C4-2B (cell line): Measurements from ENCODE around the gene CAMK2A.

Experiments used
- H3K27ac ChIP-seq: fragments of 450-650 bp; 2 replicates; pipeline ENCODE4 v1.5.1; 2017
- ZFX ChIP-seq: fragments of 450-650 bp; IDR thresholded peaks from 2 replicates; pipeline ENCODE4 v1.6.1; 2017
- TF ChIP-seq, protein P1 (sequence below): fragments of 450-650 bp; conservative IDR thresholded peaks from 2 replicates; pipeline ENCODE4 v1.5.1; 2017; ENCODE audit warnings: mild to moderate bottlenecking

The CAMK2A gene

DNA sequence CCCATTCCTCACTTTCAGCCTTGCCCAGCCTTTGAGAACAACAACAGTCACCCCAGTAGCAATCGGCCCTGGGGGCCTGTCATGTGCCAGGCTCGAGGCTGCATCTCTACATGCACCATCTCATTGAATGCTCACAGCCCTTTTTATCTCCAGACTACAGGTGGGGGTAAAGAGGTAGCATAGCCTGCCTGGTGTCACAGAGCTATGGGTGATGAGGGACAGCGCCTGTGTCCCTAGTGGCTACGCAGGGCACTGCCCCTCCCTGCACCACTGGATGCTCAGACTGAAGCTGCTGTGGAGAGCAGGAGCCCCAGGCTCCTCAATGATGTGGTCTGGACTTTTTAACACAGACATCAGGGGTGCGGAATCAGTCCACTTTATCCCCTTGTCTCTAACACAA, 2.8 kb downstream of the CAMK2A start:
- no peak overlapping the region for H3K27ac ChIP-seq

DNA sequence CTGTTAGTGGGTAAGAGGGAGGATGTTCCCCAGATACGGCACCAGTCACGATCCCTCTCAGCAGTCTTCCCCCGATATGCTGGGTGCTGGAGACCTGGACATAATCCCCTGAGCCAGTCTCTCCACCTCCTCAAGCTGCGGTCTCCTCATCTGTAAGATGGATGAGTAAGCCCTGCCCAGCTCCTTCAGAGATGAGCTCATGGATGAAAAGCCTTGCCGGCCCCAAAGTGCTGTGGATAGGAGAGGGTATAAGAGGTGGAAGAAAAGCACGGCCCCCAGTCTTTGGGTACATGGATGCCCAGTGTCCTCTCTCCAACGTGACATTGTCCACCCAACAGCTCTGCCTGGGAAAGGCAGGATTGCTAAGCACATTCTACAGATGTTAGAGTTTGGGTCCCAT, 4.5 kb downstream of the CAMK2A start:
- no peak for TF ChIP-seq ZFX
- no peak overlapping the region for H3K27ac ChIP-seq

More for the DNA sequence above, 2.8 kb downstream of the CAMK2A start:
- TF ChIP-seq, protein P1, sequence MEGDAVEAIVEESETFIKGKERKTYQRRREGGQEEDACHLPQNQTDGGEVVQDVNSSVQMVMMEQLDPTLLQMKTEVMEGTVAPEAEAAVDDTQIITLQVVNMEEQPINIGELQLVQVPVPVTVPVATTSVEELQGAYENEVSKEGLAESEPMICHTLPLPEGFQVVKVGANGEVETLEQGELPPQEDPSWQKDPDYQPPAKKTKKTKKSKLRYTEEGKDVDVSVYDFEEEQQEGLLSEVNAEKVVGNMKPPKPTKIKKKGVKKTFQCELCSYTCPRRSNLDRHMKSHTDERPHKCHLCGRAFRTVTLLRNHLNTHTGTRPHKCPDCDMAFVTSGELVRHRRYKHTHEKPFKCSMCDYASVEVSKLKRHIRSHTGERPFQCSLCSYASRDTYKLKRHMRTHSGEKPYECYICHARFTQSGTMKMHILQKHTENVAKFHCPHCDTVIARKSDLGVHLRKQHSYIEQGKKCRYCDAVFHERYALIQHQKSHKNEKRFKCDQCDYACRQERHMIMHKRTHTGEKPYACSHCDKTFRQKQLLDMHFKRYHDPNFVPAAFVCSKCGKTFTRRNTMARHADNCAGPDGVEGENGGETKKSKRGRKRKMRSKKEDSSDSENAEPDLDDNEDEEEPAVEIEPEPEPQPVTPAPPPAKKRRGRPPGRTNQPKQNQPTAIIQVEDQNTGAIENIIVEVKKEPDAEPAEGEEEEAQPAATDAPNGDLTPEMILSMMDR: no peak; the same call in 1 of the 2 replicates
- no peak for TF ChIP-seq ZFX

DNA sequence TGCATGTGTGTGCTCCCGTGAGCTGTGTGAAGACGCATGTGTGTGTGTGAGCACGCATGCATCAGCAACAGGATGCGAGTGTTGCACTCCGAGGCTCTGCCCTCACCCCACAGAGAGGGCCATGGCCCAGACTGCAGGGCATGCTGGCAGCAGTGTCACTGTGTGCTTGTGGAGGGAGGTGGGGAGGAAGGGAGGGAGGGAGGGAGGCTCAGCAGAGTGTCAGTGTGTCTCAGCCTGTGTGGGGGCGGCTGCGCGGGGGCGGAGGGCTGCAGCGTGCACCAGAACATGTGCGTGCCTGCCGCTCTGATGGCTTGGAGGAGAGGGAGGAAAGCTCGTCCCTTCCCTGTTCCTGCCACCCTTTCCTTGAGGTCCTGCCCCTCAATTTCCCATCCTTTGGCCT, 5.3 kb downstream of the CAMK2A start:
- no peak for TF ChIP-seq ZFX
- TF ChIP-seq, protein P1: no peak
- H3K27ac ChIP-seq: no peak overlapping the region

DNA sequence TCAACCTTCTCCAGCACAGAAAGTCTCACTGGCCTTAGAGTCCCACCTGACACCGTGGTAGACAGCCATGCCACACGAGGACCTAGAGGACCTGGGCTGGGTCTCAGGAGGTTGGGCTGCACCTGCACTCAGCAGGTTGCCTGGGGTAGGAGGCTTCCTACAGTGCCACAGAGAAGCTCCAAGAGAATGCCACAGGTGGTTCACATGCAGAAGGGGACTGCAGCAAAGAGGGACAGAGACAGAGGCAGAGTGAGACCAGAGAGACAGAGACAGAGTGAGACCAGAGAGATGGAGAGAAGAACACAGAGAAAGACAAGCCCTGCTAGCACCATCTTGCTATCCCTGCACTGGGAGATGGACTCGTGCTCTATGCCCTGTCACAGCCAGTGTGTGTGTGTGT, 5.7 kb downstream of the CAMK2A start:
- no peak overlapping the region for H3K27ac ChIP-seq
- TF ChIP-seq ZFX: no peak
- TF ChIP-seq, protein P1: no peak

DNA sequence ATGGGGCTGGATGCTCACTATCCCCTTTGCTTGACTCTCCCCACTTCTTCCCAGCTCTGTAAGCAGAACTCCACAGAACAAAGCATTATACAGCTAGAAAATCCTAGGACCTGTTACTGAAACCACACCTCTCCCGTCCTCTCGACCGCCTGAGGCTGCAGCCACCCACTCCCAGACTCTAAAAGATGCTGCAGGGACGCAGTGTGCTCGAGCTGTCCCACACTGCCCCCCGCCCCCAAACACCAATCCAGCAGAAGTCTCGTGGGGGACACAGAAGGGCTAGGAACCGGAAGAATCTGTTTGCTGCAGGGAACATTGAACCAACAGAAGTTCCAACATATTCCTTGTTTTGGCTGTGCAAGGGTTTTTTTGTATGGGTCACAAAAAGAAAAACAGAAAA, 7.6 kb downstream of the CAMK2A start:
- TF ChIP-seq, protein P1: no peak
- no peak for TF ChIP-seq ZFX
- H3K27ac ChIP-seq: no peak overlapping the region

DNA sequence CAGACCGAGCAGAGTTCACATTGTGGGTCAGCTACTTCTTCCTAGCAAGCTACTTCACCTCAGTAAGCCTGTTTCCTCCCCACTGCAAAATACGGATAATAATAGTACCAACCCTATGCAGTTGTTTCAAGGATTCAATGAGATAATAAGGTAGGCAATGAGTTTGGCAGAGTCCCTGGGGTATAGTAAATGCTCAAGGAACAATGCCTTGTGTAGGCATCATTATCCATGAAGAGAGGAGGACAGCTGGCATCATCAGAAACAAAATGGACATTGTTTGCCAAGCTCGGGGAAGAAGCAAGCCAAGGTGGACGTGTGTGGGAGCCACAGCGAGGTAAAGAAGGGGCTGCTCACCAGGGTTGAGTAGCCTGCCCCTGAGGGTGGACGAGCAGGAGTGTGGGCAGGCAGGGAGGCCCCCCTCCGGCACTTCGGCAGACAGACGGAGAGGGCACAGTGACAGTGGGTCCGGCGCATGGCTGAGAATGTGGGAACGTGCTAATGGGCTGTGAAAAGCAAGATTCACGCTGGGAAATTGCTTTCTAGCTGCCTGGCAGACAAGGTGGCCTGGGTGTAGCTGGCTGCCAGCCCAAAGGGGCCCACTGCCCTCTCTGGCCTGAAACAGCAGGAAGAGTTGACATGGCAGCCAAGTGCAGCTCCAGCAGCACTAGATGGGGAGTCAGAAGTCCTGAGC, 10.1 kb downstream of the CAMK2A start:
- H3K27ac ChIP-seq: no peak overlapping the region
- no peak for TF ChIP-seq ZFX

DNA sequence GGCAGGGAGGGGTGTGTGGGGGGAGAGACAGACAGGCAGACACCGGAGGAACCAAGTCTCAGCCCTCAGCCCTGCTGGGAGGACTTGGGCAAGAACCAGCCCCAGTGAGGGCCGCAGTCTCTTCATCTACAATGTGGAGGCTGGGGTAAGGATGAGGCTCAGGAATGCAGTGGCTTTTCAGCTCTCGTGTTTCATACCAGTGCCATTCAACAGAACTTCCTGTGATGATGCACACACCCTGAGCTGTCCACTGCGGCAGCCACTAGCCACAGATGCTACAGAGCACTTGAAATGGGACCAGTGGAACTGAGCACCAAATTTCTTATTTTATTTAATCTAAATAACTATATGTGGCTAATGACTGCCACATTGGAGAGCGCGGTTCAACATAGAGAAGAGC, 10.7 kb downstream of the CAMK2A start:
- H3K27ac ChIP-seq: no peak overlapping the region
- TF ChIP-seq ZFX: no peak
- TF ChIP-seq, protein P1: no peak

DNA sequence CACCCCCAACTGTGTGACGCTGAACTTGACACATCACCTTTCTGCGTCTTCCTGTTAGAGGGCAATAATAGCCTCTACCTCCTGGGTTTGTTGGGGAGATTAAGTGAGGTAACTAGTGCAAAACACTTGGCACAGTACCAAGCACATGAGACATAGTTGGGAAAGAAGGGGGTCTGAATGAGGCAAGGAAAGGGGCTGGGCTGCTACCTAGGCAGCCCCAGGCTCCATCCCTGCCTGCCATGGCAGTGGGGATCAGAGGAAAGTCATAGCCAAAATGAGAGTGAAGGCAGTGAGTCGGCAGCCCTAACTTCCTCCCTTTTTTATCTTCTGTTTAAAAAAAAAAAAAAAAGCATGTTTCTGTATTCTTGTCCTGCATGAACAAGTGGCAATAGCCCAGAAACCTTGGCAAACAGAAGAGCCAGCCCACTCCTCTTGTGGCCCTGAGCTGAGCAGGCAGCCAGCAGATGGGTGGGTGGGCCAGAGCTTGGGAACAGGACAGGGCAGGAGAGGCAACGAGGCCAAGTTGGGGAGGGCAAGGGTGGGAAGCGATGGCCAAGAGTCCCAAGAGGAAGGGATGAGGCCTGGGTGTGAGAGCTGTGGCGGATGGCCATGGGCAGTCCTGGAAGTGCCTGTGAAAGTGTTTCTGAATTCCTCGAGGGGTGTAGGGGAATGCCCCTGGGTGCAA, 11.4 kb downstream of the CAMK2A start:
- H3K27ac ChIP-seq: no peak overlapping the region
- TF ChIP-seq ZFX: no peak
- TF ChIP-seq, protein P1: no peak
